NCI-H748 (cell line): ENCODE measurements around the gene HSP90AB1.

ENCODE experiments used
- DNase-seq: peaks from one replicate; lab custom pipeline; 2025; ENCODE audit not compliant: unreplicated experiment; lab: John Stamatoyannopoulos, UW

HSP90AB1 gene

DNA sequence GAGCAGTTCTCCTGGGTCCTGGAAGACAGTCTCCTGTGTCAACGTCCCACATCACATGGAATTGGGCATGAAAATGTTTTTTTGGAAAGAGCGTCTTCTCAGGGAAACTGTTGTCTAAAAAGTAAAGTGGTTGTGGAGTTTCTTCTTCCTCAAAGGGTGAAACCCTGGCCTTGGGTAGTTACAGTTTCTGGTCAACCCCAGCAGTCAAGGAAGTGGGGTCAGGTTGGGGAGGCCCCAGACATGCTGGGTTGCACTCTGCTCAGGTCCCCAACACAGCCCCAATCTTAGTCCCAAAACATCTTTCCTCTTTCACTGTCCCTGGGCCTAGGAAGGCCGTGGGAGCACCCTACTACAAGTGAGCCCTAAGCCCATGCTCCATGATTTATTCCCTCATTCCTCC is 19.4 kb downstream of the HSP90AB1 start:
- DNase-seq = no peak

DNA sequence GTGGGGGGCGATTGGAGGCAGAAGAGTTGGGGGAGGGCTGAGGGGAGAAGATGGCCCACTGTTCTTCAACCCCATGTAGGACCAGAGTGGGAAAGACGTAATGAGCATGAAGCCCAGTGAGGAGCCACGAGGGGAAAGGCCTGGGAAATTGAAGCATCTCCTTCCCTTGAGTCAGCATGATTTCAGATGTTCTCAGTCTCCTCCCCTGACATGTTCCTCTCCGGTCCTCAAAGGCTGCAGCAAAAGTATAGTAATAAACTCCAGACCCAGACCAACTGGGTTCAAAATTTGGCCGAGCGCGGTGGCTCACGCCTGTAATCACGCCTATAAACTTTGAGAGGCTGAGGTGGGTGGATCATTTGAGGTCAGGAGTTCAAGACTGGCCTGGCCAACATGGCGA is 20.4 kb downstream of the HSP90AB1 start:
- DNase-seq = no peak

DNA sequence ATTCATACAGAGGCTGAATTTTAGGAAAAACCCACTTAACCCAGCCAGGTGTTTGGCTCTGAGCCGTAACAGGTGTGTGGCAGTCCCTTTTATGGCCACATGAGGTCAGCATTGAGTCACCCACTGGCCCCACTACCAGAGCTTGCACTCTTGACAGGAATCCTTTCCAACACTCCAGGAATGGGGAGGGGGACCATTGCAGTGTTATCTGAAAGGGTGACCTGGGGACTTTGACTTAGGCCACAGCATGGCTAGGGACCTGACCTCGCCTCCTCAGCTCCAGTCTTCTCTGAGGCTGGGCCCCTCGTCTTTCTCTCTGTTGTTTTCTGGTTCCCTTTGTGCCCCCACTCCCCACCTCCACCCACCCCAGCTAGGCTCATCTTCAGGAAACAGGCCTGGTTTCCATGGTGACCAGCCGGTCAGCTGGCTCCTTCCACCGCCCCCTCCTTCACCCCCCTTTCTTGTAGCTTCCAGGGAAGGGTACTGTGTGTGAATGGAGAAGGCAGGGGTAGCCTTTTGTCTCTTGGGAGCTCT is 21.3 kb downstream of the HSP90AB1 start:
- DNase-seq = peak; percentile 80

DNA sequence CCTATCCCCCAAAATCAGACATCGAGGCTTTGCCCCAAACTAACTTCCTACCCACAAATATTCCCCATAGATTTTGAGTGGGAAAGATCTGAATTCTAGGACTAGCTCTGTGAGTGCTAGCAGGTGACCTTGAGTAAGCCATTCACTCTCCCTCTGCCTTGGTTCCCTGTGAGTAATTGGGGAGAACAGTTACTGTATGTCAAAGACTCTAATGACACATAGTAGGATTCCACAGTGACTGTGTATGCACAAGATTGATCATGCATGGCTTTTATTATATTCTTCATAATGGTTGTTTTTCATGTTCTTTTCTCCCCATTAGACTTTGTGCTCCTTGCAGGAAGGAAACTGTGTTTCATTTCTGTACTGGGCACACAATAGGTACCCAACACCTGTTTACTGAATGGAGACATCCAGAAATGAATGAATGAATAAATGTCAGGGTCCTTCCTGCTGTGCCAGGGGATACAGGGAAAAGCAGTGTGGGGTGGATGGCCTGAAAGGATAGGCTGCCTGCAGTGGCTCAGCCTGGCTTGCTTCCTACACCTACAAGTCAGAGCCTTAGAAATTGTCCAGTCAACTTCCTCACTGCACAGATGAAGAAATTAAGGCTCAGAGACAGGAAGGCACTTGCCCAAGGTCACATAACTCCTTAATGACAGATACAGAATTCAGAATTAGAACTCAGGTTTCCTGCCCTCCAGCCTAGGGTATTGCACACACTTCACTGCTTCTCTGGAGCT is 22.4 kb downstream of the HSP90AB1 start:
- DNase-seq = no peak

GRCh38 chr6:44269921-44270525 is 23.1 kb downstream of the HSP90AB1 start, which contains the start of gene TMEM151B:
TMEM151B (plus strand) TSS chr6:44270450; CDS start chr6:44270743, 293 bp downstream.
- peak; percentile 57 for DNase-seq

DNA sequence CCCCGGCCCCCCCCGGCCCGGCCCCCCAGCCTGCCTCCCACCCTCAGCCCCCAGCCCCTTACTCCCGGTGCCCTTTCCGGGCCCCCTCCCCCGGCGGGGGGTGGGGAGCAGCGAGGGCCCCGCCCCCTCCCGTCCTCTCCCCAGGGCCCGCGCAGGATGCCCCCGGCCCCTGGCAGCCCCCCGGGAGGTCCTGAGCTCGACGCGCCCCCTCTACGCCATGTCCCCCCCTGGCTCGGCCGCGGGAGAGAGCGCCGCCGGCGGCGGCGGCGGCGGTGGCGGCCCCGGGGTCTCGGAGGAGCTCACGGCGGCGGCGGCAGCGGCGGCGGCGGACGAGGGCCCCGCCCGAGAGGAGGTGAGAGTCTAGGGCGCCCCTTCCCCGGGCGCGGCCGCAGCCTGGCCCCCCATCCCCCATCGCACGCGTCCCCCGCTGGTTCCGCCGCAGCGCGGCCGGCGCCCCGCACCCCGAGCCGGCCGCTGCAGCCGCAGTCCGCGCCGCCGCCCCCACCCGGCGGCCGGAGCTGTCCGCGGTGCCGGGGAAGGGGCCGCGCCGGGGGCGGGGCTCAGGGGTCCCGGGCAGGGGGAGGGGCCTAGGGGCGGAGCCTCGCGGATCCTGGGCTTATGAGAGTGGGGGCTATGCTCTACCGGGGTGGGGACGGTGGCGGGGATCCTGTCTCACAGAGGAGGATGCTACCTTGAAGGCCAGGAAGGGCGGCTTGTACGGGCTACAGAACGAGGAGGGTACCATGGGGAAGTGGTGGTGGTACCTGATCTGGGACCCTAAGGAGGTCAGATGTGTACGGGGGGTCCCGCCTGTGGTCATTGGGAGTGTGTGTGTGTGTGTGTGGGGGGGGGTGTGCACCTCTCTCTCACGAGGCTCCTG is 23.9 kb downstream of the HSP90AB1 start:
- peak; percentile 78 for DNase-seq

DNA sequence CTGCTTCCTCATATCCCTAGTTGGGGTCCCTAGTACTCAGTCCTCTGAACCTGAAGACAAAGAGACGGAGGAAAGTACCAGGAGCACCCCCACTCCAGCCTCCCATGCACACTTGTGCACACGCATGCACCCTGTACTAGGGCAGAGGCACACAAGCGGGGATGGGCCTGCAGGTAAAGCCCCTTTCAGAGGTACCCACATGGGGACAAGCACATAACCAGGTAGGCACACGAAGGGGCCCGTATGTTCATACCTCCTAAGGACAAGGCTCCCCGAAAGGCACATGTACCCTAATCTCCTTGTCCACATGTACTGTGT is 24.5 kb downstream of the HSP90AB1 start:
- no peak for DNase-seq

DNA sequence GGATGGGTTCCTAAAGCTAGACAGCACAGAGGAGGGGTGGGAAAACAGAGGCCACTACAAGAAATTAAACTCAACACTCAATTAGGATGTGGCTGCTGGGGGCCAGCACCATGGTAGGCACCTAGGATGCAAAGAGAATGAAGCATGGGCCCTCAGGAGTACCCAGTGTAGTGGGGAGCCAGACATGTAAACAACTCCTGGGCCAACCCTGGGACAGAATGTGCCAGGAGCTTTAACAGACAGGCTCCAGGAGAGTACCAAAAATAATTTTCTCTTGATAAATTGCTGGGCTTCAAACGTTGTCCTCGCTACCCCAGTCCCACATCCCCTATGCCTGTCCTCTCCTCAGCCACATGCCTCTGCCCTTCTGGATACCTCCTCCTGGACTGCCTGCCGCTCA is 25.0 kb downstream of the HSP90AB1 start:
- no peak for DNase-seq

DNA sequence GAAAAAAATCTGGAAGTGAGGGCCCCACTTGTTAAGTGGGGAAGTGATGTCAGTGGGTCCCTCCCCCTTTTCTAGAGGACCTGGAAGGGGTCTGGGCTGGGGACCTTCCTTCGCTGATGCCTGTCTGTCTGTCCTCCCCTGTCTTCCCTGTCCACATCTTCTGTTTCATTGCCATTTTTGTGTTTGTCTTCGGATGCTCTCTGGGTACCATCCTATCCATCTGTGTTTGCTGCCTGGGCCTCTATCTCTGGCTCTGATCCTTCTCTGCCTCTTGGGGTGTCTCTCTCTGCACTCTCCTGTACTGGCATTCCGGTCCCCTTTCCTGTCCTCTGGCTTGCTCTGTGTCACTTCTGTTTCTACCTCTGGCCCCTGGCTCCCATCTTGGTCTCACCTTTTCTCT is 25.6 kb downstream of the HSP90AB1 start:
- DNase-seq = no peak

DNA sequence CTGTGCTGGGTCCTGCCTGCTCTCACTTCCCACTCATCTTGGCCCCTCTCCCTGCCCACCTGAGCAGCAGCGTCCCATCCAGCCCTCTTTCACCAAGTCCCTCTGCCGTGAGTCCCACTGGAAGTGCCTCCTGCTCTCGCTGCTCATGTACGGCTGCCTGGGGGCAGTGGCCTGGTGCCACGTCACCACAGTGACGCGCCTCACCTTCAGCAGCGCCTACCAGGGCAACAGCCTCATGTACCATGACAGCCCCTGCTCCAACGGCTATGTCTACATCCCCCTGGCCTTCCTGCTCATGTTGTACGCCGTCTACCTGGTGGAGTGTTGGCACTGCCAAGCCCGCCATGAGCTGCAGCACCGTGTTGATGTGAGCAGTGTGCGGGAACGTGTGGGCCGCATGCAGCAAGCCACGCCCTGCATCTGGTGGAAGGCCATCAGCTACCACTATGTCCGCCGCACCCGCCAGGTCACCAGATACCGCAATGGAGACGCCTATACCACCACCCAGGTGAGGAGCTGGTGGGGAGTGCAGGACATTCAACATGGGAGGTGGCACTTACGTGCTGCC is 26.2 kb downstream of the HSP90AB1 start:
- no peak for DNase-seq

- no peak for DNase-seq
These were observed 26.7 kb downstream of the HSP90AB1 start for GRCh38 chr6:44273617-44274016.

GRCh38 chr6:44275271-44275748 is 28.4 kb downstream of the HSP90AB1 start:
- no peak for DNase-seq

GRCh38 chr6:44275749-44276648 is 29.1 kb downstream of the HSP90AB1 start:
- peak; percentile 64 for DNase-seq

DNA sequence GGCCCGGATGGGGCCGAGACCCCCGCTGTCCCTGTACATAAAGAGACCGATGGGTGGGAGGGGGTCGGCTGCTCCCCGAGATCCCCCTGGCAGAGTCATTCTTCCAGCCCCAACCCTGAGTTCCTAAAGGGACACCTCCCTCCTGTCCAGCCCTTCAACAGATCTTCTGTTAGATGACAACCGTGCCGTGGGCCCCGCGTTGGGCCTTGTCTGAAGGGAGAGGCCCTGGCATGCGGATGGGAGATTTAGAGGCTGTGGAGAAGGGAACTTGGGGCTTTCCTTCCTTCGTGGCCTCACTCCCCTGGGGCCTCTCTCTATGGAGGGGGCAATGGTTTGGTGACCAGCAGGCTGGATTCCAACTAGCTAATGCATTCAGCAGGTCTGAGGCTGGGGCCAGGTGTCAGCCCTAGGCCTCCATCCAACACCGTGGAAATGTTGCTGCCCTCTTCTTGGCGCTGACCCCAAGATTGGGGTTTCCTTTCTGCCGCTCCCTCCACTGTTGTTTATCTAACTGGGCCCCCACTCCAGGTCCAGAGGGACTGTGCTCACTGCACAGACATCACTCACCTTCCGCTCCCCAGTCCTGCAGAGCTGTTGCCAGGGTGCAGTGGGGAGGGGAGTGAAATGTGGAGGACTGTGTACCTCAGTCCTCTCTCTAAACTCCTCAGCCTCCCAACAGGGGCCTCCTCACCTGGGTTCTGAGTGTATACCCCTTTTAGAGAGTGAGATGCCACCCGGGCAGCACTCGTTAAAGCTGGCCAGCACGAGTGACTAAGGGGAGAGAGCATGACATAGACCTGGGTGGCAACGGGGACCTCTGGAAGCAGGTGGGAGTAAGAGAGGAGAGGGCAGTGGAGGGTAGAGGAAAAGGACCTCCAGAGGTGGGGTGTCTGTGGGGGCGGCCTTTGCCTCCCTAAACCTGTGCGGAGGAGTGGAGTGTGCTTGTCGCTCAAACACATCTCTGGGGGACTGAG is 30.1 kb downstream of the HSP90AB1 start:
- no peak for DNase-seq

GRCh38 chr6:44277763-44278162 is 30.9 kb downstream of the HSP90AB1 start:
- DNase-seq = no peak

GRCh38 chr6:44278315-44278714 is 31.4 kb downstream of the HSP90AB1 start:
- DNase-seq = no peak

DNA sequence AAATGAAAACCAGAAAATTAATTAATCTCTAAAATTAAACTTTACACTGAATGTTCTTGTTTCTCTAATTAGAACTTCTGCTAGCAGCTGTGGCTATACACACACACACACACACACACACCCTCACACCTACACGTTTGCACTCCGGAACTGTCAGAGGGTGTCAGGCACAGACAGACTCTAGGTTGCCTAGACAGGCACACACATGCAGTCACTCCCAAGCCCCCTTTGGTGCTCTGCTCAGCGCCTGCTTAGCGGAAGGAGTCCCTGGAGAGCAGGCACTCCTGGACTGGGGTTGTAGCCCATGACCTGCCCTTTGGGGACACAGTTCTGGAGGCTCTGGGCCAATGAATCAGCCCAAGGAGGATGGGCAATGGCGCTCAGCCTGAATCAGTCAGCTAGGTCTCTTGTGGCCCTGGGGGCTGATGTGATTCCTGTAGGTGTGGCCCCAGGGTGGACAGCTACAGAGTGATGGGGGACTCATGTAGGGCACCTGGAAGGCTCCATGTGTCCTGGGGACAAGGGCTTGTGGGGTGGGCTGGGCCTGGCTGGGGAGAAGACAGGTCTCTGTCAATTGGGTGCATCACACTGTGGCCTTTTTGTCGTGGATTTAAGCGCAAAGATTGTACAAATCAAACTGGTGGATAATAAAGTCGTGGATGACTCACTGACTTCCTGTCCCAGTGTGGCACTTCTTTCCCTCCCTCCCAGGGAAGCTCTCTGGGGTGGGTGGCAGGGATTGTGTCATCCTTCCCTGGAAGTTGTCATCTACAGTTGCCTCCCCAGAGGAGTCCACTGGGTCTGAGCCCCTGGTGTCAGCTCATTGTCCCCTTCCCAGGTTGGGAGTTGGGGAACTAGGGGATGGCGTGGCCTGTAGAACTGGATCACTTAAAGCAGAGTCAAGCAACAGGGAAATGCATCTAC is 32.1 kb downstream of the HSP90AB1 start:
- no peak for DNase-seq

DNA sequence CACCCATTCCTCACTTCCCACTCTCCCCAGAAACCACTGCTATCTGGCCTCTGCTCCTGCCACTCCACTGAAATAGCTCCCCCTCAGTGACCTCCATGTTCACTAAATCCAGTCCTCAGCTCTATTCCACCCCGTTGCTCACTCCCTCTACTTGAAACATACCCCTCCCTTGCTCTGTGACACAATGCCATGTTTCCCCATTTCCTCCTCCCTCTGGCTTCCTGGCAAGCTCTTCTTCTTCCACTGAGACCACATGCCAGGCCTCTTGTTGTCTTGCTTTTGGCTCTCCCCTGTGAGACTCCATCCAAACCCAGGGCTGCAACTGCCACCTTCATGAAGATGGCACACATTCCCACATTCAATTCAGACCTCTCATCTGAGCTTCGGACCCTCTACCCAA is 37.2 kb downstream of the HSP90AB1 start:
- DNase-seq = no peak
